Renal cortical epithelial cell (primary cell): ENCODE data around the gene RGCC. TPM values are rescaled to one million over a fixed set of nuclear protein-coding genes. Genes with fewer than 3 reads are reported as not detected.

Experiments used
- DNase-seq: peaks from one replicate; pipeline ENCODE4 v3.0.0-alpha.2; 2011; ENCODE audit warnings: low read depth
- total RNA-seq: library from RNA; depleted of rRNA; stranded (reverse); fragments of >200 nt; gene quantifications from 2 replicates; pipeline ENCODE4 v1.2.3, GENCODE V29; 2014

Gene RGCC
- total RNA-seq, 1 donor from 2014 or later = 1.9 TPM

DNA sequence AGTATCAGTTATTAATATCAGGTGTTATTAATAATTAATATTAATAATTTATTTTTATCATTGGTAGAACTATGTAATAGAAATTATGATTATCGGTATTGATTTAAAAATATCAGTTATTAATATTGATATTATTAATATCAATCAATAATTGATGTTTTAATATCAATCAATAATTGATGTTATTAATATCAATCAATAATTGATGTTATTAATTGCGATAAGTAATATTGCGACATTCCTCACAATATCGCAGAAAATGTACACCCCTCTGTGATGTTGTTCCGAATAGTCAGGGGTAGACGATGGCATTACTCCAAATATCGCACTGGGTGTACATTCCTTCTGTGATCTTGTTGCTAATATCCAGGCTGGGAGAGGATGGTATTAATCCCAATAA is 3.7 kb upstream of the RGCC start:
- DNase-seq = no peak

DNA sequence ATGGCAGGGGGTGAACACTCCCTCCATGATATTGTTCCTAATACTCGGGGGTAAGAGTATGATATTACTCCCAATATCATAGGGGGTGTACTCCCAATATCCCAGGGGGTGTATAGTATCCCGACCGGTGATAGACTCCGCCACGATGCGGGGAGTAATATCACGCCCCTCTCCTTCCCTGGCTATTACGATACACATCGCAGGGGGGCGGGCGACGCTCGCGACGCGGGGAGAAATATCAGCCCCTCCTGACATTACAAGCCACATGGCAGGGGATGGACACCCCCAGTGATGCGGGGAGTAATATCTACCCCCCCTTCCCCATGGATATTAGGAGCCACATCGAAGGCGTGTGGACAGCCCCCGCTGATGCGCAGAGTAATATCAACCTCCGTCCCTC is 3.2 kb upstream of the RGCC start:
- no peak for DNase-seq

GRCh38 chr13:41455725-41456419 is 1.5 kb upstream of the RGCC start:
- no peak for DNase-seq

- no peak for DNase-seq
These were observed 338 bp downstream of the RGCC start for GRCh38 chr13:41457589-41458186.

- no peak for DNase-seq
These were observed 924 bp downstream of the RGCC start for GRCh38 chr13:41458187-41458760.

DNA sequence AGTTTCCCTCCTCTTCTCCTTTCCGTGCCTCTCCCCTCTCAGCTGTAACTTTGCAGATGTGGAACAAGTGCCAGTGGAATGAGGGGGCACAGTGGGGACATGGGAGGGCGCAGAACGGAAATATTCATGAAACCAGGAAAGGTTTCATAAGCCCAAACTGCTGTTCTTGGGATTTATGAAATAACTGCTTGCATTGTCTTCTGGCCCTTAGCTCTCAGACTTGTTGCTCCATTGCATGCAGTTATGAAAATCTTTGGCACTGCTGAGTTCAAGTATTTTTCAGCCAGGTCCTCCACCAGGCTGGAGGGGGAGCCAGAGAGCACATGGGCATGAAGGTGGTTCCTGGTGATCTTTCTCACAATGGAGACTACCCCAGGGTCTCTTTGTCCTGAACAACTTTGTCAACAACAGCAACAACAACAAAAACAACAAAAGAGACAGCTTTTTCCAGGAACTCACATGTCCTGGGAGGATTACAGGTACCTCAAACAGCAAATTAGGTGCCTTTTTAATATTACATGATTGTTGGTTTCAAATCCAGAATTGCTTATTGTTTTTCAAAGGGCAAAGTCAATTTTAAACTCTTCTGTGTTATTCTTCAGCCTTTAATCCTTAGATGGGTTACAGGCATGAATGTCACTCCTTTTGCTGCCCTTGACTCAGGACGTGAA is 1.5 kb downstream of the RGCC start:
- peak; percentile 41 for DNase-seq

- DNase-seq = no peak
These were observed 2.2 kb downstream of the RGCC start for GRCh38 chr13:41459432-41460073.

DNA sequence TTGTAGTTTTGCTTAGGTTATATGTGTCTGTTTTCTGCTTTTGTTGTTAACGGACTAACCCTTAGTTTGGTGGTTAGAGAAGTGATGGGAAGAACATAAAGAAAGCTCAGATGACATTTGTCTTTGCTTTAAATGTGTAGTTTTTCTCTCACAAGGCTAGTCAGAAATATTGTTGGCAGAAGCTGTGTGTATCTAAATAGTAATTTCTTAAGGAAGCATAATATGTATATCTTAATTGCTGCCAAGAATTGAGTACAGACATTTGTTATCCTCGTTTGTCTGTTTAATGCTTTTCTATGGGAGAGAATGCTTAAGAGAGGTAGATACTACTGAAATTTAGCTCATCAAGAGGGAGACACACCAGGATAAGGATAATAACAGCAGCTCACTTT is 2.7 kb downstream of the RGCC start:
- DNase-seq = no peak

DNA sequence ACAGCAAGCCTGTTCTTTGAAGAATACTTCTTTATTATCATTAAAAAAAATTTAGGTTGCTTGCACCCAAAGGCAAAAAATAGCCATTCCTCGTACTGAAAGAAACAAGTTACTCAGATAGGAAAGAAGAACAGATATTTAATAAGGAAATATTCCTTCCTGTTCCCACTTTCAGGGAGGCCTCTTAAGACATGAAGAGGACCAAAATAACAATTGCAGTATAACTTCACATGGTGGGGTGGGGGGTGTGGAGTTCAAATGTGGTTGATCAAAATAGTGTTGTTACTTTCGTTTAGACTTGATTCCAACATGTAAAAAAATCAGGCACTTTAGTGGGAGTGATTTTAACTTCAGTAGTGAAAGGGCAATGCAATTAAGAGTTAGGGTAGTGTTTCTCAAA is 3.6 kb downstream of the RGCC start:
- no peak for DNase-seq

GRCh38 chr13:41461527-41462139 is 4.3 kb downstream of the RGCC start:
- no peak for DNase-seq

- DNase-seq = no peak
These were observed 5.1 kb downstream of the RGCC start for GRCh38 chr13:41462427-41462826.

DNA sequence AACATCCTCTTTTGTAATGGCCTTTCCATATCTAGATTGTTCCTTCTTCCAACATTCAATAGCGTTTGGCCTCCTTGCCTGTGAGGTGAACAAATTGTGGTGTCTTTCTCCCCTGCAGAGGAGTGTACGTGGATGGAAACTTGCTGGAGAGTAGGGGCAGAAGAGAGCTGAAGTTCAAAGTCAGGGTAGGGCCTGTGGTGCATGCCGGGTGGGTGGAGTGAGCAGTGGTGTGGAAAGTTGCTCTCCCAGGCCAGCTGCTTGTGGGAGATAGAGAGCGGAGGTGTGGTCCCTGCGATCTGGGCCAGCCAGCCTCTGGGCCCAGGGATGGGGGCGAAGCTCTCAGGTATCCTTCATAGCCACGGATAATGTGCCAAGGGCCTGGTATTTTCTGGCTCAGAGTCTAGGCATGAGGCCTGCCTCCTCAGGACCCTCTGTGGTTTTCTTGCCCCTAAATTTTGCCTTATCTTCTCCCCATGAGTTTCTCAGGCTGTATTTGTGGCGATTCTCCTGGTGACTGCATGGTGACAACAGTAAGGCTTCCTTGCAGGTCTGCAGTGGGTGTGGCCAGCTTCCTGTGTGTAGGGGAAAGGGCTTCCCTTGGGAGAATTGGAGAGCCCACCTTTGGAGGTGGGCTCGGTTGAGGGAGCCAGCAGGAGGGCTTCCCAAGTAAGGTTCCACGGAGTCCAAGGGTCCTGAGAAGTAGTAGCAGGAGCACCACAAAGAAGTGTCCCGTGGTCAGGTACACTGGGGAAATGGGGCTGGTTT is 6.7 kb downstream of the RGCC start:
- peak; percentile 36 for DNase-seq

GRCh38 chr13:41465241-41465847 is 8.0 kb downstream of the RGCC start:
- peak; percentile 73 for DNase-seq

GRCh38 chr13:41465898-41466320 is 8.6 kb downstream of the RGCC start:
- DNase-seq = no peak

- no peak for DNase-seq
These were observed 10.1 kb downstream of the RGCC start for GRCh38 chr13:41467425-41467945.

DNA sequence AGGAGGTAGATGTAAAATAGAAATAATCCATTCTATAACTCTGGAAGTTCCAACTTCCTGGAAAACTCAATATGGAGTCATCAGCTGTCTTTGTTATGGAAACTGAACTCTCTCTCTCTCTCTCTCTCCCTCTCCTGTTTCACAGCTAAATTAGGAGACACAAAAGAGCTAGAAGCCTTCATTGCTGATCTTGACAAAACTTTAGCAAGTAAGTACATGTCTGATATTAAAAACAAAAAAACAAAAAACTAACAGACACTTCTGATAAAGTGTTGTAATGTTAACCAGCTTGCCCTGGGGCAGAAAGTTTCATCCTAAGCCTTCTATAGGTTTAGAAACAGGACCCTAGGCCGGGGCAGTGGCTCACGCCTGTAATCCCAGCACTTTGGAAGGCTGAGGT is 11.3 kb downstream of the RGCC start:
- no peak for DNase-seq

- DNase-seq = no peak
These were observed 12.8 kb downstream of the RGCC start for GRCh38 chr13:41470196-41470595.

- DNase-seq = no peak
These were observed 14.4 kb downstream of the RGCC start for GRCh38 chr13:41471785-41472184.

DNA sequence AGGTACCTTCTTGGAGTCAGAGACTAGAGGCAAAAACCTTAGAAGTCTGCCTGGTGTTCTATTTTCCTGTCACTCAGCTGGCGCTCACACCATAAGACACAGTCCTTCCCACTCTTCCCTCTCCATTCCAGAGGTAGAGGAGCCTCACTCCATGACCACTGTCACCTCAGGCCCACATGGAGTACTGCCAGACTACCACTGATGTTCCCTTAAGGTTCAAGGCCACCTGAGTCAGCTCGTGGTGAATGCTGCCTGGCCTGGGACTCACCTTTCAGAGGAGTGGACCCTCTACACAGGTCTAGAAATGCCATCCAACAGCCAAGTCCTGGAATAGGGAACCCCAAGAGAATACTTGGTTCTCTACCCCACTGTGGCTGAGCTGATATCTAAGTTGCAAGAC is 29.9 kb downstream of the RGCC start:
- no peak for DNase-seq

GRCh38 chr13:41488124-41488523 is 30.8 kb downstream of the RGCC start:
- DNase-seq = no peak
